Measurements from ENCODE around the gene KISS1.
A peak's percentile ranks its signal among the peaks of the same experiment; 100 is the strongest.

The KISS1 gene

GRCh38 chr1:204224655-204225054, 28.4 kb upstream of the KISS1 start:
- no peak overlapping the region for H3K4me3 ChIP-seq (ENCODE audit: low read depth, low read length)
- no peak for TF ChIP-seq CTCF (IDR thresholded peaks at IDR 0.05; ENCODE audit: low read depth, low read length)
- peak; percentile 19 for DNase-seq (ENCODE audit: low read depth, low spot score)
- in situ Hi-C loops (cut with HindIII; ENCODE audit: low sequenced_read_pairs) = no loop called here

- H3K4me3 ChIP-seq (ENCODE audit: low read depth, low read length) = no peak overlapping the region
- TF ChIP-seq CTCF (IDR thresholded peaks at IDR 0.05; ENCODE audit: low read depth, low read length) = no peak
- in situ Hi-C loops (cut with HindIII; ENCODE audit: low sequenced_read_pairs) = no loop called here
These were observed 27.0 kb upstream of the KISS1 start for GRCh38 chr1:204223129-204223860.

GRCh38 chr1:204222764-204223055, 26.4 kb upstream of the KISS1 start:
- no peak for DNase-seq (ENCODE audit: low read depth, low spot score)
- in situ Hi-C loops (cut with HindIII; ENCODE audit: low sequenced_read_pairs) = no loop called here
- no peak for TF ChIP-seq CTCF (IDR thresholded peaks at IDR 0.05; ENCODE audit: low read depth, low read length)
- no peak overlapping the region for H3K4me3 ChIP-seq (ENCODE audit: low read depth, low read length)

More at GRCh38 chr1:204223129-204223860, 27.0 kb upstream of the KISS1 start:
- DNase-seq (ENCODE audit: low read depth, low spot score) = no peak

GRCh38 chr1:204222006-204222763, 25.9 kb upstream of the KISS1 start:
- in situ Hi-C loops (cut with HindIII; ENCODE audit: low sequenced_read_pairs) = no loop called here
- no peak overlapping the region for H3K4me3 ChIP-seq (ENCODE audit: low read depth, low read length)
- no peak for TF ChIP-seq CTCF (IDR thresholded peaks at IDR 0.05; ENCODE audit: low read depth, low read length)
- no peak for DNase-seq (ENCODE audit: low read depth, low spot score)

GRCh38 chr1:204221271-204221670, 25.0 kb upstream of the KISS1 start:
- in situ Hi-C loops (cut with HindIII; ENCODE audit: low sequenced_read_pairs) = no loop called here
- no peak overlapping the region for H3K4me3 ChIP-seq (ENCODE audit: low read depth, low read length)
- no peak for TF ChIP-seq CTCF (IDR thresholded peaks at IDR 0.05; ENCODE audit: low read depth, low read length)
- no peak for DNase-seq (ENCODE audit: low read depth, low spot score)

GRCh38 chr1:204219971-204220616, 23.8 kb upstream of the KISS1 start:
- H3K4me3 ChIP-seq (ENCODE audit: low read depth, low read length) = no peak overlapping the region
- in situ Hi-C loops (cut with HindIII; ENCODE audit: low sequenced_read_pairs) = no loop called here
- no peak for TF ChIP-seq CTCF (IDR thresholded peaks at IDR 0.05; ENCODE audit: low read depth, low read length)
- DNase-seq (ENCODE audit: low read depth, low spot score) = no peak
